ENCODE results near the gene STXBP5L.

GRCh38 chr3:120931593-120931992 is 23.6 kb downstream of the STXBP5L start:
- no peak for TF ChIP-seq REST (IDR thresholded peaks at IDR 0.05; ENCODE audit: low read depth, low read length)
- no peak for TF ChIP-seq TCF12 (IDR thresholded peaks at IDR 0.05)
- TF ChIP-seq FOXM1 (IDR thresholded peaks at IDR 0.05; ENCODE audit: low read depth) = no peak
- TF ChIP-seq CTCF (IDR thresholded peaks at IDR 0.05) = no peak
- TF ChIP-seq POLR2AphosphoS5 (IDR thresholded peaks at IDR 0.05; ENCODE audit: low read depth, low read length) = no peak
- no peak for TF ChIP-seq SMC3 (IDR thresholded peaks at IDR 0.05; ENCODE audit: low read depth, low read length)
- TF ChIP-seq TAF1 (IDR thresholded peaks at IDR 0.05; ENCODE audit: borderline replicate concordance, low read depth, low read length) = no peak
- TF ChIP-seq NFIC (IDR thresholded peaks at IDR 0.05; ENCODE audit: borderline replicate concordance) = no peak
- TF ChIP-seq PBX3 (IDR thresholded peaks at IDR 0.05) = no peak
